ENCODE data around the gene ARL15. TPM values are rescaled to one million over a fixed set of nuclear protein-coding genes. Genes with fewer than 3 reads are reported as not detected.

ARL15 gene
- total RNA-seq, 1 donor, result 22.0 TPM

- DNase-seq (ENCODE audit: low read depth), result no peak
- no peak overlapping the region for H3K4me3 ChIP-seq (ENCODE audit: low read depth, low read length)
- no peak for TF ChIP-seq CTCF (IDR thresholded peaks at IDR 0.05; ENCODE audit: insufficient read depth, low read length)
Observed at GRCh38 chr5:54103871-54104270, 206.5 kb downstream of the ARL15 start.

GRCh38 chr5:54098267-54098666 is 212.1 kb downstream of the ARL15 start:
- DNase-seq (ENCODE audit: low read depth), result no peak
- no peak overlapping the region for H3K4me3 ChIP-seq (ENCODE audit: low read depth, low read length)
- TF ChIP-seq CTCF (IDR thresholded peaks at IDR 0.05; ENCODE audit: insufficient read depth, low read length), result no peak

- DNase-seq (ENCODE audit: low read depth), result no peak
- no peak overlapping the region for H3K4me3 ChIP-seq (ENCODE audit: low read depth, low read length)
- TF ChIP-seq CTCF (IDR thresholded peaks at IDR 0.05; ENCODE audit: insufficient read depth, low read length), result no peak
Observed at GRCh38 chr5:54095969-54096368, 214.4 kb downstream of the ARL15 start.

GRCh38 chr5:54094706-54095105 is 215.7 kb downstream of the ARL15 start:
- no peak for DNase-seq (ENCODE audit: low read depth)
- TF ChIP-seq CTCF (IDR thresholded peaks at IDR 0.05; ENCODE audit: insufficient read depth, low read length), result no peak
- H3K4me3 ChIP-seq (ENCODE audit: low read depth, low read length), result no peak overlapping the region

- TF ChIP-seq CTCF (IDR thresholded peaks at IDR 0.05; ENCODE audit: insufficient read depth, low read length), result no peak
- DNase-seq (ENCODE audit: low read depth), result no peak
- no peak overlapping the region for H3K4me3 ChIP-seq (ENCODE audit: low read depth, low read length)
Observed at GRCh38 chr5:54093861-54094260, 216.5 kb downstream of the ARL15 start.

GRCh38 chr5:54093081-54093492 is 217.3 kb downstream of the ARL15 start:
- no peak for DNase-seq (ENCODE audit: low read depth)
- no peak overlapping the region for H3K4me3 ChIP-seq (ENCODE audit: low read depth, low read length)
- no peak for TF ChIP-seq CTCF (IDR thresholded peaks at IDR 0.05; ENCODE audit: insufficient read depth, low read length)
